D721Med (cell line): ENCODE results near the gene NPHP1.
"Not testable (repeated sequence)": the region's sequence is repeated elsewhere in the genome, so short reads cannot be mapped to it uniquely, and the experiment has no call there.

Source experiments
- DNase-seq: peaks from one replicate; pipeline ENCODE4 v3.0.0; 2011; ENCODE audit warnings: low spot score; ENCODE audit not compliant: insufficient read length
- FAIRE-seq: peaks from 2 replicates; lab custom pipeline; 2011; peaks lifted over from hg19 to GRCh38; lab: Jason Lieb, UNC
- TF ChIP-seq, protein P1 (sequence below): IDR thresholded peaks from 2 replicates; pipeline ENCODE4 v1.5.1; 2012; ENCODE audit warnings: mild to moderate bottlenecking, control low read depth; ENCODE audit not compliant: insufficient read depth; ENCODE audit errors: missing control alignments

Gene NPHP1

DNA sequence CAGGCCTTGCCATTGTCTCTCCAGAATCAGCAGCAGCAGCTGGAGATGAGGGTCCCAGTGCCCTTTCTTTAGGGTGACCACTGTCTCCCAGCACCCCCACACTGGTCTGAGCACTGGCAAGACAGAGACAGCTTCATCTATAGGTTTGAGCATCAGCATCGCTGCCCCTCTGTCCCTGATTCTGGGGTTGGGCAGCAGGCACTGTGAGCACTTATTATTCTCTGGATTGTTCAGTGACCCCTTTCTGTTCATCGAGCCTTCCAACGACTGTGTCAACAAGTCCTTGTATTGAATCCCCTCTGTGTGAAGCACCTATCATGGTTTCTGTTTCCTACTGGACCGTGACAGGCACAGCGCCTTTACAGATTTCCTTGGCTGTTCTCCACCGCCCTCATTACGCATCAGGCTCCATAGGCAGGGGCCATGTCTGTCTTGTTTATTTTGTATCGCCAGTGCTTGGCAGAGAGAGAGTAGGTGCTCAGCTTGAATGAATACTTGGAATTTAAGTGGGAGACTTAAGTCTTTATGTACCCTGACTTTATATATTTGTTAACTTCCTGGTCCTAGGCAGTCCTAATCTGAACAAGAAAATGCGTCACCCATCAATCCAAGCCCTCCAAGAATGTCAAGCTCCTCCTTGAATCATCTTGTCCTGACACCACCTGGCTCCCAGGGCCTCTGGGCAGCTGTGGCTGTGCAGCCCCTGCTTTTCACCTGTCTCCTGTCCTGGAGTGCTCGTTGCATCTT lies 100.6 kb downstream of the NPHP1 start:
- DNase-seq: no peak
- no peak for FAIRE-seq
- TF ChIP-seq, protein P1, sequence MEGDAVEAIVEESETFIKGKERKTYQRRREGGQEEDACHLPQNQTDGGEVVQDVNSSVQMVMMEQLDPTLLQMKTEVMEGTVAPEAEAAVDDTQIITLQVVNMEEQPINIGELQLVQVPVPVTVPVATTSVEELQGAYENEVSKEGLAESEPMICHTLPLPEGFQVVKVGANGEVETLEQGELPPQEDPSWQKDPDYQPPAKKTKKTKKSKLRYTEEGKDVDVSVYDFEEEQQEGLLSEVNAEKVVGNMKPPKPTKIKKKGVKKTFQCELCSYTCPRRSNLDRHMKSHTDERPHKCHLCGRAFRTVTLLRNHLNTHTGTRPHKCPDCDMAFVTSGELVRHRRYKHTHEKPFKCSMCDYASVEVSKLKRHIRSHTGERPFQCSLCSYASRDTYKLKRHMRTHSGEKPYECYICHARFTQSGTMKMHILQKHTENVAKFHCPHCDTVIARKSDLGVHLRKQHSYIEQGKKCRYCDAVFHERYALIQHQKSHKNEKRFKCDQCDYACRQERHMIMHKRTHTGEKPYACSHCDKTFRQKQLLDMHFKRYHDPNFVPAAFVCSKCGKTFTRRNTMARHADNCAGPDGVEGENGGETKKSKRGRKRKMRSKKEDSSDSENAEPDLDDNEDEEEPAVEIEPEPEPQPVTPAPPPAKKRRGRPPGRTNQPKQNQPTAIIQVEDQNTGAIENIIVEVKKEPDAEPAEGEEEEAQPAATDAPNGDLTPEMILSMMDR: no peak

DNA sequence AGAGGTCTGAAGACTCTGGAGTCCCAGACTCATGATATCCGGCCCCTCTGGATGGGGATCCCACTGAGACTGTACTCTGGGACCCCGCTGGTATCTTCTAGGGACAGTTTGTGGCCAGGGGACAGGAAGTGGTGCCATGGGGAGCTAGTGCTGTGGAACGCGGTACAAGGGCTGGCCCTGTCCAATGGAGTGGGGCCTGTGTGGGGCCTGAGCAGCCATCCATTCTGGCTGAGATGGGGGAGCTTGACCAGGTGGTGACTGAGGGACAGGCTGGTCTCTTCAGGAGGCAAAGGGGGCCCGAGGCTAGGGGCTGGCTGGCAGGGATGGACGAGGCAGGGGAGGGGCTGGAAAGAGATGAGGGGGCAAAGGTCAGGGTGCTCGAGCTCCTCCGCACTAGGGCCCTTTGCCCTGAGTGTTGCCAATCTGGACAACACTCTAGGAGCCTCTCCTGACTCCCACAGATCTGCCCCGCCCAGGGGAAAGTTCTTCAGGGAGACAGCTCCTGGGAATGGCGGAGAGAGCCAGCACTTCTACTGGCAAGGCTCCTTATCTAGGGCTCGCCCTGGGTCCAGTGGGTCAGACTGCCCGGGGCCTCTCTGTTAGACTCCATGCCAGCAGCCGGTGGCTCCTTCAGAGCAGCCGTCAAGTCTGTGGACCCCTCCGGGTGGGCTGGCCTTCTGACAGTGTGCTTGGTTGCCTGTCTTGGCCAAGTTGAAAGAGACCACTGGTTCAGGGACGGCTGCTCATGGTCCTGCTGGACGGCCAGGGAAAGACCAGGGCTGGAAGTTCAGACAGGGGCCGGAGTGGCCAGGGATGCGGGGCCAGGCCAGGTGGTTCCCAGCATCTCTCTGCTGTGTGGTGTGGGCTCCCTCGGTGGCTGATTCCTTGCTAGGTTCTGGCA lies 101.5 kb downstream of the NPHP1 start:
- no peak for DNase-seq
- FAIRE-seq: no peak
- TF ChIP-seq, protein P1: no peak

DNA sequence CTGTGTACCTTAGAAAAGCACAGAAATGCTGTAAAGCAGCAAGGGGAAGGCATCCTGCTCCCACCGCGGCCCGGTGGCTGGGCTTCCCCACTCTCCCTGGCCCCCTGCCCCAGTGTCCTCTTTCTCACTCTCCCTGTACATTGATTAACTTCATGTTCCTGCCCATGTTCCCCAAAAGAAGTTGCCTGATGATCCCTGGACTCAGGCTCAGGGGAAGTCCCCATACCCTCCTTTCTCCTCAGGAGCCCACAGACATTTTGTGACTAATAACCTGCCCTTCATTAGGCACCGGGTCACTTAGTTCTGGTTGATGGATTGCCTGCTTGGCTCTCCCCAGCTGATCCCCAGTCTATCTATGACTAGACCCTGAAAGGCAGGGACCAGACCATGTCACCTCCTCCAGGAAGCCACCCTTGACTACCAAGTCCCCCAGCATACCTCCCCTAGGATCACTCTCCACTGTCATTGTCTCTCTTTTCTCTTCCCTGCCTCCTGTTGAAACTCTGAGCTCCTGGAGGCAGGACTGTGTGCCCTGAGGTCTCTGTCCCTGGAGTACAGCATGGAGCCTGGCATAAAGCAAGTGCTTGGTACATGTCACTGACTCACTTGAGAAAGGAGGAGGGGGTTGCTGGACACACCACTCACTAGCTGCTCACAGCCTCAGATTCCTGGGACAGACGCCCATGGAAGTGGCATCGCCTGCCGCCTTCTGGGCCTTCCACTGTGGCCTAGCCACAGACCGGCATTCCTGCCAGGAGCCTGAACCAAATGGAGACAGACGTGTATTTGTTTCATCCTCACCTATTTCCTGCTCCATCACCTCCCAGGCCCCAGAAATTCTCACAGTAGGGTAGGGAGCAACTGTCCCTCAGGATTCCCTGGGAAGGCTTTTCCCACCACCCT lies 102.7 kb downstream of the NPHP1 start:
- no peak for DNase-seq
- TF ChIP-seq, protein P1: no peak
- FAIRE-seq: no peak

DNA sequence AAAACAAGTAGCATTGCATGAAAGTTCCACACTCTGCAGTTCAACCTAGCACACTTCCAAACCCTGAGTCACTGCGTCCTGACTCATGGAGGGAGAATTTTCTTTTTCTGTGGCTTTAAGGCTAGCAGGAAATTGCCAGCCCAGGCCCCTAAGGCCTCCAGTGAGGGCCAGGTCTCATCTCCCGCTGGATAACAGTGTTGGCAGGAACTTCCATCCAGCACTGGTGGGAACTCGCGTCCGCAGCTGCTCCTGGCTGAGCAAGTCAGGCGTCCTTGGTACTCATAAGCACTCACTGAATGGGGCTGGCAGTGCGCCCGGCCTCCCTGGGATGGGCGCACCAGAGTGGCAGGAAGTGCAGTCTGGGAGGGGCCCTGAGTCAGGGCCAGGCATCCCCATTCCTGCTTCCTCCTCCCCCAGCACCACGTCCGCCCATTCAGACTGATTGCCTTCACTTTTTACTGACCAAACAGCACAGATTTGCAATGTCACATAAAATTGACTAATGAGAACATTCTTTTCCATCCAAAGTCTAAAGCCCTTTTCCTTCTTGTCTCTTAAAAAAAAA lies 103.5 kb downstream of the NPHP1 start:
- TF ChIP-seq, protein P1: no peak
- DNase-seq (no peak), FAIRE-seq (no peak)

DNA sequence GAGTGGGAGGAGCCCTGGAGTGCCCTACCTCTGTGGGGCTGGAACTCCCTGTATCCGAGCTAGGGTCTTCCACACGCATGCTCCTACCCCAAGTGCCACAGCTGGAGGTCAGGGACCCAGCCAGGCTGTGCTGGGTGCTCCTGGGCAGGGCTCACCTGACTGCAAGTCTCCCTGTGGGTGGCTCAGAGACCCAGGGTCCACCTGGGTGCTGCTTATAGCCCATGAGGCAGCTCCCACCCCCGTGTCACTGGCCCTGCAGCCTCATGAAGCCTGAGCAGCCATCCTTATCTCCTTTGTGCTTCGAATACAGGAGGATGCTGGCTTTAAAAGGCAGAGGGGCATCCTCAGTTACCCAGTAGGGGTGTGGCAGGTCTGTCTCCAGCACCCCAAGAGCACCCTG lies 103.9 kb downstream of the NPHP1 start:
- not testable (repeated sequence) for FAIRE-seq, DNase-seq

DNA sequence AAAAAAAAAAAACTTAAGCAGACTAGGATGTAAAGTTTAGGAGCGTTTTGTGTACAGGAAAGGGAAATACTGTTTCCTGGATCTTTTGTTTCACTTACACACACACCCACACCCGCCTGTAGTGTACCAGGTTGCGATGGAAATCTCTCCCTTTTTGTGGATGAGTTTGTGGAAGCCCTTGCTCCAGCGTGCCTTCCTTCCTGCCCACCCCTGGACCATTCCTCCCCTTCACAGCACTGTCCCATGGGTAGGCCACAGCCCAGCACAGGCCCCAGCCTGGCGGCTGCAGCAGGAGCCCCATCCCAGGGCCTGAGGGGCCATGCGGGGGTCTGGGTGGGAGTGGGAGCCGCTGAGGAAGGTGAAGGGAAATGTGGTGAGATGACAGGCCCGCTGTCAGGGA lies 104.3 kb downstream of the NPHP1 start:
- DNase-seq (no peak), FAIRE-seq (no peak)
- TF ChIP-seq, protein P1: no peak
